ENCODE measurements around the gene BACH1.
A peak's percentile ranks its signal among the peaks of the same experiment; 100 is the strongest.
"Not testable (repeated sequence)": the region's sequence is repeated elsewhere in the genome, so short reads cannot be mapped to it uniquely, and the experiment has no call there.

The BACH1 gene

GRCh38 chr21:29342363-29342957 lies 43.7 kb downstream of the BACH1 start:
- DNase-seq (ENCODE audit: low spot score): peak; percentile 45
- FAIRE-seq: peak; percentile 87

- no peak for DNase-seq (ENCODE audit: low spot score)
- FAIRE-seq: no peak
These were observed 44.8 kb downstream of the BACH1 start for GRCh38 chr21:29343519-29343918.

GRCh38 chr21:29346281-29346680 lies 47.6 kb downstream of the BACH1 start:
- DNase-seq (ENCODE audit: low spot score) (no peak), FAIRE-seq (no peak)

- FAIRE-seq: no peak
- no peak for DNase-seq (ENCODE audit: low spot score)
These were observed 48.0 kb downstream of the BACH1 start for GRCh38 chr21:29346771-29347170.

- no peak for DNase-seq (ENCODE audit: low spot score)
- no peak for FAIRE-seq
These were observed 48.6 kb downstream of the BACH1 start for GRCh38 chr21:29347274-29347681.

GRCh38 chr21:29349702-29350101 lies 51.0 kb downstream of the BACH1 start:
- FAIRE-seq: no peak
- DNase-seq (ENCODE audit: low spot score): no peak

GRCh38 chr21:29350246-29350779 lies 51.6 kb downstream of the BACH1 start:
- FAIRE-seq (no peak), DNase-seq (ENCODE audit: low spot score) (no peak)

- DNase-seq (ENCODE audit: low spot score) (no peak), FAIRE-seq (no peak)
These were observed 53.0 kb downstream of the BACH1 start for GRCh38 chr21:29351691-29352090.

GRCh38 chr21:29355043-29355710 lies 56.5 kb downstream of the BACH1 start:
- not testable (repeated sequence) for FAIRE-seq

GRCh38 chr21:29356291-29356690 lies 57.6 kb downstream of the BACH1 start:
- FAIRE-seq; DNase-seq (ENCODE audit: low spot score): not testable (repeated sequence)

More at GRCh38 chr21:29355043-29355710, 56.5 kb downstream of the BACH1 start:
- not testable (repeated sequence) for DNase-seq (ENCODE audit: low spot score)

GRCh38 chr21:29356810-29357209 lies 58.1 kb downstream of the BACH1 start:
- not testable (repeated sequence) for FAIRE-seq; DNase-seq (ENCODE audit: low spot score)

- FAIRE-seq: no peak
These were observed 61.0 kb downstream of the BACH1 start for GRCh38 chr21:29359718-29360117.

GRCh38 chr21:29360799-29361765 lies 62.4 kb downstream of the BACH1 start:
- FAIRE-seq: no peak
- DNase-seq (ENCODE audit: low spot score): no peak

More at GRCh38 chr21:29359718-29360117, 61.0 kb downstream of the BACH1 start:
- no peak for DNase-seq (ENCODE audit: low spot score)

- DNase-seq (ENCODE audit: low spot score) (no peak), FAIRE-seq (no peak)
These were observed 64.0 kb downstream of the BACH1 start for GRCh38 chr21:29362758-29363157.

GRCh38 chr21:29365661-29366265 lies 67.0 kb downstream of the BACH1 start:
- DNase-seq (ENCODE audit: low spot score) (no peak), FAIRE-seq (no peak)

- FAIRE-seq: no peak
- no peak for DNase-seq (ENCODE audit: low spot score)
These were observed 67.8 kb downstream of the BACH1 start for GRCh38 chr21:29366532-29366931.

- no peak for DNase-seq (ENCODE audit: low spot score)
- no peak for FAIRE-seq
These were observed 68.6 kb downstream of the BACH1 start for GRCh38 chr21:29367335-29367734.

GRCh38 chr21:29368906-29369305 lies 70.2 kb downstream of the BACH1 start:
- DNase-seq (ENCODE audit: low spot score) (no peak), FAIRE-seq (no peak)

- peak; percentile 40 for FAIRE-seq
- DNase-seq (ENCODE audit: low spot score): no peak
These were observed 72.7 kb downstream of the BACH1 start for GRCh38 chr21:29371464-29371863.

- DNase-seq (ENCODE audit: low spot score) (peak; percentile 82), FAIRE-seq (peak; percentile 89)
These were observed 73.5 kb downstream of the BACH1 start for GRCh38 chr21:29372063-29372802.

All from urothelium cell line (cell line).